Activated CD8-positive, alpha-beta memory T cell treated with anti-CD3 and anti-CD28 coated beads, Interleukin-2, amount 50 U/mL, for 1 hour (primary cell): ENCODE data around the gene KCNN1.
A peak's percentile ranks its signal among the peaks of the same experiment; 100 is the strongest.
"Not testable (repeated sequence)": the region's sequence is repeated elsewhere in the genome, so short reads cannot be mapped to it uniquely, and the experiment has no call there.

Experiments used
- DNase-seq: peaks from one replicate; pipeline ENCODE4 v3.0.0-alpha.2; 2020; ENCODE audit errors: extremely low read depth

KCNN1 gene

DNA sequence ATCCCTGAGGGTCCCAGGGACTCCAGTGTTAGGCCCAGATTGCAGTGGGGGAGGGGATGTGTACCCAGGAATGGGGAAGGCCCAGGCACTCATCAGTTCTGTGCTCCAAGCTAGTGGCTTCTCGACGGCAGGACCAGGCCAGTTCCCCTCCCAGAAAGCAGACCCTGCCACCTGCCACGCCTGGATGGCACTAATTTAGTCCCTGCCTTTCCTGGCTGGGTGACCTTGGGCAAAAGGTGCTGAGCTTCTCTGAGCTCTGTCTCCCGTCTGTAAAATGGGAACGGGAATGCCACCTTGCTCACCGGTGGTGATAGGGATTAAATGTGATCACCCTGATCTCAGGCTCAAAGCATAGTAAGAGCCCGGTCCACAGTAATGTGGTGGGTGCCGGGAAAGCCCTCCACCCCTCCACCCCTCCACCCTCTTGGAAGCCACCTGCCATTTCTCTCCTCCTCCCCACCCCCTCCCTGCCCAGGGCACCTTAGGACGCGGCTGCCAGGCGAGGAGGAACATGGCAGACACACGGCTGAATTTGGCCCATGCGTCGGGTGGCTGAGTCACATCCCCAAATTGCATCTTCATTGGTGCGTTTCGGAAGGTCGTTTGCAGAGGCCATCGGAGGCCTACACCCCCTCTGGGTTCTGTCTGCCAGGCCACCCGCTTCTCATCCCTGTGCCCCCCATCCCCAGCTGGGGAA, 2.3 kb downstream of the KCNN1 start:
- DNase-seq: no peak

DNA sequence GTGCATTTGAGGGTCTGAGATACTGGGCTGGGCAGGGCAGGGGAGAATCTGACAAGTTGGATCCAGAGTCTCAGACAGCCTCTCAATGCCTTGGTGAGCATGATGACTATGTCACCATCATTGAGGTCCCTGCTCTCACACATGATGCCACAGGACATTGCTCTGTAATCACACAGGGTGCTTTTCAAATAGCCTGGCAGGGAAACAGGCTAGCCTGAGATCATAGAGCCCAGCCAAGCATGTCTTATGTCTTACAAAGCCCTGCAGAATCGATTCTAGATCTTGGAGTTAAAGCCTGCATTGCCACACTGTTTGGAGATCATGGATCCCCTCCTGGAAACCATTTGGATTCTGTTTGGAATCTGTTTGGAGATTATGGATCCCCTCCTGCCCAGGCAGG, 5.3 kb downstream of the KCNN1 start:
- DNase-seq: no peak

DNA sequence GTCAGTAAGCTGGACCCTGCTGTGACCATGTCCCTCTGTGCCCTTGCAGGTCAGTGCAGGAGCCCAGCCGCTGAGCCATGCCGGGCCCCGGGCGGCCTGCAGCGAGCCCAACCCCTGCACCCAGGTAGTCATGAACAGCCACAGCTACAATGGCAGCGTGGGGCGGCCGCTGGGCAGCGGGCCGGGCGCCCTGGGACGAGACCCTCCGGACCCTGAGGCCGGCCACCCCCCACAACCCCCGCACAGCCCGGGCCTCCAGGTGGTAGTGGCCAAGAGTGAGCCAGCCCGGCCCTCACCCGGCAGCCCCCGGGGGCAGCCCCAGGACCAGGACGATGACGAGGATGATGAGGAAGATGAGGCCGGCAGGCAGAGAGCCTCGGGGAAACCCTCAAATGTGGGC, 6.9 kb downstream of the KCNN1 start:
- DNase-seq: no peak

DNA sequence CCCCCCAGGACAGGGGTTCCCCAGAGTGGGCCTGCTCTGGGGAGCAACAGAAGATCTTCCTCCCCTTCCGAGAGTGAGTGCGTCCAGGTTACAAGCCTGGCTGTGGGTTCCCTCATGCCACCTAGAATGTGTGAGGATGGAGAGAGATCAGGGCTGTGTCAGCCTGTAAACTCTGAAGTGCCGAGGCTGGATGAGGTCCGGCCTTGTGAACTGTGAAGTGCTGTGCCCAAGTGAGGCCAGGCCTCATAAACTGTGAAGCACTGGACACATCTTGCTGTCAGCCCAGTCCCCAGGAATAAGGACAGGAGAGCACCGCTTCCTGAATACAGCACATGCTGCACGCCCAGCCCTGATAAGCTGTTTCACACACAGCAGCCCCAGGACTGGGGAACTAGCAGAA, 7.6 kb downstream of the KCNN1 start:
- no peak for DNase-seq

DNA sequence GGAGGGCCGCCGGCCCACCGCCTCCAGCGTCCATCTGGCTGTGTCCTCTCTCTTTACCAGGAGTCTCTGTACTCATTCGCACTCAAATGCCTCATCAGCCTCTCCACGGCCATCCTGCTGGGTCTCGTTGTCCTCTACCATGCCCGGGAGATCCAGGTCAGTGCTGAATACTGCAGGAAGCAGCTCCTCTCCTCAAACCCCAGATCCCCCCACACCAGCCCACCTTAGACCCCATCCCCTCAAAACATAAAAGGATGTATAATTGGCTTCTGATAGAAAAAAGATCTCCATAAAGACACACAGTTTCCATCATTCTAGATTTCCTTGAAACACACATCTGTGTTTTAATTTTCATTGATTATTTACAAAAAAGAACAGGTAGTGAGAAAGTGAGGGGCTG, 8.1 kb downstream of the KCNN1 start:
- no peak for DNase-seq

DNA sequence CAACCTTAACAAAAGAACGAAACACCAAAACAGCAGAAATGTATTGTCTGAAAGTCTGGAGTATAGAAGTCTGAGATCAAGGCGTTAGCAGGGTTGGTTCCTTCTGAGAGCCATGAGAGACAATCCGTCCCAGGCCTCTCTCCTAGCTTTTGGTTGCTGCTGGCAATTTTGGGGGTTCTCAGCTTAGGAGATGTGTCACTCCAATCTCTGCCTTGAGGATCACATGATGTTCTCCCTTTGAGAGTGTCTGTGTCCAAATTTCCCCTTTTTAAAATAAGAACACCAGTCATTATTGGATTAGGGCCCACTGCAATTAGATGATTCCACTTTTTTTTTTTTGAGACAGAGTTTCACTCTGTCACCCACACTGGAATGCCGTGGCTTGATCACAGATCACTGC, 10.1 kb downstream of the KCNN1 start:
- no peak for DNase-seq

DNA sequence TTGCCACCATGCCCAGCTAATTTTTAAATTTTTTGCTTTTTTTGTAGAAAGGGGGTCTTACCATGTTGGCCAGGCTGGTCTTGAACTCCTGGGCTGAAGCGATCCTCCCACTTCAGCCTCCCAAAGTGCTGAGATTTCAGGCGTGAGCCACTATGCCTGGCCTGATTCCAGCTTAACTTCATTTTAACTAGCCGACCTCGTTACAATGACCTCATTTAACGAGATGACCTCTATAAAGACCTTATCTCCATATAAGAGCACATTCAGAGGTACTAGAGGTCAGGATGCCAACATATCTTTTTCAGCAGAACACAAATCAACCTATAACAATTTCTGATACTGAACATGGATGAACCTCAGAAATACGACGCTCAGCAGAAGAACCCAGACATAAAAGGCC, 10.6 kb downstream of the KCNN1 start:
- no peak for DNase-seq

DNA sequence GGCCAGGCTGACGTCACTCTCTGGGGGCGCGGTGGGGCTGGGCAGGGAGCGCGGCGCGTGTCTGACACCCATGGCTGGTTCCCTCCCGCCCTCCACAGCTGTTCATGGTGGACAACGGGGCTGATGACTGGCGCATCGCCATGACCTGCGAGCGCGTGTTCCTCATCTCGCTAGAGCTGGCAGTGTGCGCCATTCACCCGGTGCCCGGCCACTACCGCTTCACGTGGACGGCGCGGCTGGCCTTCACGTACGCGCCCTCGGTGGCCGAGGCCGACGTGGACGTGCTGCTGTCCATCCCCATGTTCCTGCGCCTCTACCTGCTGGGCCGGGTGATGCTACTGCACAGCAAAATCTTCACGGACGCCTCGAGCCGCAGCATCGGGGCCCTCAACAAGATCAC, 14.7 kb downstream of the KCNN1 start:
- DNase-seq: no peak

DNA sequence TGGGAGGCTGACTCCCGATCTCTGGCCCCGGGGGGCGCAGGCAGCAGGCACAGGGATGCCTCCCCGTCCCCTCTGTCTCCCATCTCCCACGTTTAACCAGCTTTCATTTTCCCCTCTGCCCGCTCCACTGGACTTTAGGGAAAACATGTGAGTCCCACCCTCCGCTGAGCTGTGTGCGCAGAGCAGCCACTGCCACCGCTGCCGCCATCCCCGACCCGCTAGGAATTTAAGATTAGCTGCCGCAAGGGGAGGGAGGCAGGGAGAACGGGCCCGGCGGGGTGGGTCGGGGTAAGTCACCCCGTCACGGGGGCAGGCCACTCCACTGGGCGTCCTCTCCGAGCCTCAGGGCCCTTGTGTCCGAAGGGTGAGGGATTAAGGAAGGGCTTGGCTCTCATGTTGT, 15.5 kb downstream of the KCNN1 start:
- no peak for DNase-seq

DNA sequence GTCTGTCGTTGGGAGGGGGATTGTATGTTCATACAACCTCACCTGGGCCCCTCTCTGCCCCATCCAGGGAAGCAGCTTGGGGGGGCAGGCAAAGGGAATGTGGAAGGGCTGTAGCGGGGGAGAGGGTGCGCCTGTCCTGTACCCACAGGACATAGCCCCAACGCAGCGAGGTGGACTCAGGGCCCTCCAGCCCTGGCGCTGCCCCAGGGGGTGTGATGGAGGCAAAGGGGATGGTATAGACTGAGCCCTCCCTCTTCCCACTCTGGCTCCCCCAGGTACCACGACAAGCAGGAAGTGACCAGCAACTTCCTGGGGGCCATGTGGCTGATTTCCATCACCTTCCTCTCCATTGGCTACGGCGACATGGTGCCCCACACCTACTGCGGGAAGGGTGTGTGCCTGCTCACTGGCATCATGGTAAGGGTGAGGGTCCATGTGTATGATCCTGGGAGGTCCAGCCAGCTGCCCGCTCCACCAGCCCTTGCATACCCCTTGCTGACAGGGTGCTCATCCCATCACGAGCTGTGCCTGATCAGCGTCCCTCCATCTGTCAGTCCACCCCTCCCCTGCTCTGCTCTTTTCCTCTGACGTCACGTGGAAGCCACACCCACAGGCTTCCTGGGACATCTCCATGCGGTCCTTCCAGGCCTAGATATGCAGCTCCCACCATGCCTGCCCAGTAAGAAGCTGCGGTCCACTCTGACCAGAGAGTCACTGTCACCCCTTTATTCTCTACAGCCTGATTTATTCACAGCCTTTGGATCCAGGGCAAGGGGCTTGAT, 18.3 kb downstream of the KCNN1 start:
- DNase-seq: no peak

DNA sequence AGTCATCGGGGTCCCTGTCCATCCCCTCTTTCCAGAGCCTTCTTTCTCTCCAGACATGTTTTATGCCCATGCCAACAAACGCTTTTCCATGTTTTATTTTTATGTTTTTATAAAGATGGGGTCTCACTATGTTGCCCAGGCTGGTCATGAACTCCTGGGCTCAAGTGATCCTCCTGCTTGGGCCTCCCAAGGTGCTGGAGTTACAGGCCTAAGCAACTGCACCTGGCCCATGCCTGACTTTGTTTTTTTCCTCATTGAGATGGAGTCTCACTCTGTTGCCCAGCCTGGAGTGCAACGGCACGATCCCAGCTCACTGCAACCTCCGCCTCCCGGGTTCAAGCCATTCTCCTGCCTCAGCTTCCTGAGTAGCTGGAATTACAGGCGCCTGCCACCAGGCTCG, 19.7 kb downstream of the KCNN1 start:
- DNase-seq: not testable (repeated sequence)

DNA sequence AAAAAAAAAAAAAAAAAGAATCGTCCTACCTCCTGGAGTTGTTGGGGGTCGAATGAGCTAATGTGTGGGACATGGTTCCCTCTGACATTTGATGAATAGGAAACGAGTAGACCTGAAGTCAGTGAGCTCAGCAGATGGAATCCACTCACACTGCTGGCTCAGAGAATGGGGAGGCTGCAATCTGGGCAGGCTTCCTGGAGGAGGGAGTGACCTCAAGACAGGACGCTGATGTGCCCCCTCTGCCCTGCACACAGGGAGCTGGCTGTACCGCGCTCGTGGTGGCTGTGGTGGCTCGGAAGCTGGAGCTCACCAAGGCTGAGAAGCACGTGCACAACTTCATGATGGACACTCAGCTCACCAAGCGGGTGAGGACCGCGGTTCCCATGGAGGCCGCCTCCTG, 21.3 kb downstream of the KCNN1 start:
- DNase-seq: no peak

DNA sequence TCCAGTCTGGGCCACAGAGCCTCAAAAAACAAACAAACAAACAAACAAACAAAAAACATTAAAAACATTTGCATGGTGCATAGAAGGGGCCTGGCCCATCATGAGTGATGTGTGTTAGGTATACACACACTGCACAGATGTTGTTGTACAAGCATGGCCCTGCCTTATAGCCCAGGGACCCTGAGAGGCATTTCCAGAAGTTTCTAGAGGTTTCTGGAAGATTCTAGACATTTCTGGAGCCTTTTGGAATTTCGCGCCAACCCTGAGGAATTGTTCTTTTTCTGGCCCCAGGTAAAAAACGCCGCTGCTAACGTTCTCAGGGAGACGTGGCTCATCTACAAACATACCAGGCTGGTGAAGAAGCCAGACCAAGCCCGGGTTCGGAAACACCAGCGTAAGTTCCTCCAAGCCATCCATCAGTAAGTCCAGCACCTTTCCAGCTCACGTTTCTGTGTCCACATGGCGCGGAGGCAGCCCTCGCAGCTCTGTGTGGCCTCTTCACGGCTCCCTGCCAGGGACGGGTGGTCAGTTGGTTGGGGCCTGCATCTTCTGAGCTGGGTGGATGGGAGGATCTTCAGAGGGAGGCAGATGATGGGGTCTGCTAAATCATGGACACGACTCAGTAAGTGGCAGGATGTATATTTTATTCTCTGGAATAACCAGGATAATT, 22.7 kb downstream of the KCNN1 start:
- no peak for DNase-seq

DNA sequence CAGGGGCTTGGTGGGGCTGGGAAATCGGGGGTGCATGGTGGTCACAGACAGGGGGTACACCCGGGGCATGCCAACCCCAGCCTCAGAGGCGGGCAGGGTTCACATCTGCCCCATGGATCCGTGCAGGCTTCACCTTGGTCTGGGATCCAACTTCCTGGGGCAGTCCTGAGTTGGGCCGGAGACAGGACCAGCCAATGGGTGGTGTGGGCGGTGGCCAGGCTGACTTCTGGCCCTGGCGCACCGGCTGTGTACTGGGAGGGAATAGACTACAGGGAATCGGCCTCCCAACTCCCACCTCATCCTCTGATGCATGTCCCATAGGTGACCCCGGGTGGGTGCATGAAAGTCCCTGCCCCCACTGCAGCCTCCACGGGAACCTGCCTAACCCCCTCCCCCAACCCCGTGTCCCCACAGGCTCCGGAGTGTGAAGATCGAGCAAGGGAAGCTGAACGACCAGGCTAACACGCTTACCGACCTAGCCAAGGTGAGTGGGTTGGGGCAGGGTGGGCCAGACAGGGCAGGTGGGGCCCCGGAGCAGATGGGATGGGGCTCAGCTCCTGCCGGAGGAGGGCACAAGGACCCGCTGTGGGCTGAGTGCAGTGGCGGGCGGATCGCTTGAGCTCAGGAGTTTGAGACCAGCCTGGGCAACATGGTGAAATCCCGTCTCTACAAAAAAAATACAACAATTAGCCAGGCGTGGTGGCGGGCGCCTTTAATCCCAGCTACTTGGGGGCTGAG, 26.3 kb downstream of the KCNN1 start:
- no peak for DNase-seq

DNA sequence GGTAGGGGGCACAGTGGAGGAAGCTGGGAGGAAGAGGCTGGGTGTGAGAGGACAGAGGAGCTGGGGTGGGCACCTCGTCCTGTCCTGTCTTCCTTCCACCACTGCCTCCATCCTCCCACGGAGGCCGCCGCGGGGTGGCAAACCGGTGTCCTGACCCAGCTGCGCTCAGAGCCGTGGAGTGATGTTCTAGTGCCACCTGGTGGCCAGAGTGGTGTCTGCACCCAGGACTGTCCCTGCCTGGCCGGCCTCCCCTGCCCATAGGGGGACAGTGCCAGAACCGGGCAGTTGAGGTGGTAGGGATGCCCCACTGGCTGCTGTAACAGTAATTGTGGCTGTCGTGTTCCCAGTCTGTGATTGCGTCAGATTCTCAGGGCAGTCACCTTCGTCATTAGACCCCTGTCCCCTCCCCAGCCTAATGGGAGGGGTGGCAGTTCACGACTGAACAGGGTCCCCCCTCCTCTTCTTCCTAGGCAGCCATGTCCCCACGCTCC, 30.0 kb downstream of the KCNN1 start:
- DNase-seq: peak; percentile 58

DNA sequence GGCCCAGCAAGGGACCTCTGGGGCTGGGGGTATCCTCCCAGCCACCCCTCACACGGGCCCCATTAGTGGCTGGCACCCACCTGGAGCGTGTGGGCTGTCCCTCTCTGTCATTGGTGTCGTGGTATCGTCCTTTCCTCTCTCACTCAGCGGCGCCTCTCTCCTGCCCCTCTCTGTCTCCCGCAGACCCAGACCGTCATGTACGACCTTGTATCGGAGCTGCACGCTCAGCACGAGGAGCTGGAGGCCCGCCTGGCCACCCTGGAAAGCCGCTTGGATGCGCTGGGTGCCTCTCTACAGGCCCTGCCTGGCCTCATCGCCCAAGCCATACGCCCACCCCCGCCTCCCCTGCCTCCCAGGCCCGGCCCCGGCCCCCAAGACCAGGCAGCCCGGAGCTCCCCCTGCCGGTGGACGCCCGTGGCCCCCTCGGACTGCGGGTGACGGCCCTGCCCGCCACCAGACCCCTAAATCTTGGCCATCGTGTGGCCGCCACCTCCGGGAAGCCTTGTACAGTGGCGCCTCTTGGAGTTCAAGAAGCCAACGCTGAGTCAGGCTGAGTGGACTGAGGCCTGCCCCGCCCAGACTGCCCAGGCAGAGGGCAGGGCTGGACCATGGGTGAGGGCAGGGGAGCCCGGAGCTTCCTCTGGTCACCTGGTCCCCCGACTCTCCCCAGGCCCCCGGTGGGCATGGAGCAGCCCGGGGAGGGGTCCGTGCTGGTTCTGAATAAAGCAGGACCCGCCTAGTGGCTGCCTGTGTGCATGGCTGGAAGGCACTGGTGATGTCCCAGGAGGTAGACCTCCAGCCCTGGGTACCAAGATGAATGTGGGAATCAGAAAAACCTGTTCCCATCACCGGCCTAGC, 31.3 kb downstream of the KCNN1 start:
- no peak for DNase-seq

DNA sequence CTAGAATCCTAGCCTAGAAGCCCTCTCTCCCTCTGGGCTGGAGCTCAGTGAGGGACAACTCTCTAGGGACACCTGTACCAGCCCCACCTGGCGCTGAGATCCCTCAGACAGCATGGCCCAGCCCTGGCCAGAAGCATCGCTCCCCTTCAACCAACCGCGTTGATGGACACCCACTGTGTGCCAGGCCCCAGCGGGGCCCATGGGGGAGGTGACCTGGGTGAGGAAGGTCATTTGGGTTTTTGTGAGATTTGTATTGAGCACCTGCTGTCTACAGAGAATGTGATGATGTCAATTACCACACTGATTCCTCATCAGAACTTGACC, 31.9 kb downstream of the KCNN1 start:
- DNase-seq: no peak

DNA sequence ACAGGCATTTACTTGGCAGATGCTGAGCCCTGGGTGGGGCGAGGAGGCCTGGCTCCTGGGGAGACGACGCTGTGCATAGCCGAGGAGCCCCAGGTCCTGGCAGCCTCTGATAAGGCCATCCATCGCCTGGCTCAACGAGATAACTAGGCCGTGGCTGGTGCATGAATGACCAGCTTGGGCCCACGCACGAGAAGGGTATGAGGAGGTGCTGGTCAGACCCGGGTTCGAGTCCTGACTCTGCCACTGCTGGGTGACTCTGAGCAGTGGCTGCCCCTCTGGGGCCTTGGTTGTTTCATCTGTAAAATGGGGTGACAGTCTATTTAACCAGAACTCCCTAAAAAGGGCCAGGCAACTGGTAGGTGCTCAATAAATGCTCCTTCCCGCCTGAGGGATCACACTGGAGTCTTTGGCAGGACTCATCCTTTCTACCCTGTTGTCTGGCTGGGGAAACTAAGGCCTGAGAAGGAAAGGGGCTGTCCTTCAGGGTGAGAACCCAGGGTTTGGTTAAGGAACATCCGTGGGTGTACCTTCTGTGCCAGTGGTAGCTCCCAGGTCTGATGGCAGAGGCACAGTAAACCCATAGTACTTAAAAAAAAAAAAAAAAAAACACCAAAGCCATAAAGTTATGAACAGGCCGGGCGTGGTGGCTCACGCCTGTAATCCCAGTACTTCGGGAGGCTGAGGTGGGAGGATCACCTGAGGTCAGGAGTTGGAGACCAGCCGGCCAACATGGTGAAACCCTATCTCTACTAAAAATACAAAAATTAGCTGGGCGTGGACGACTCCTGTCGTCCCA, 33.0 kb downstream of the KCNN1 start:
- DNase-seq: no peak

DNA sequence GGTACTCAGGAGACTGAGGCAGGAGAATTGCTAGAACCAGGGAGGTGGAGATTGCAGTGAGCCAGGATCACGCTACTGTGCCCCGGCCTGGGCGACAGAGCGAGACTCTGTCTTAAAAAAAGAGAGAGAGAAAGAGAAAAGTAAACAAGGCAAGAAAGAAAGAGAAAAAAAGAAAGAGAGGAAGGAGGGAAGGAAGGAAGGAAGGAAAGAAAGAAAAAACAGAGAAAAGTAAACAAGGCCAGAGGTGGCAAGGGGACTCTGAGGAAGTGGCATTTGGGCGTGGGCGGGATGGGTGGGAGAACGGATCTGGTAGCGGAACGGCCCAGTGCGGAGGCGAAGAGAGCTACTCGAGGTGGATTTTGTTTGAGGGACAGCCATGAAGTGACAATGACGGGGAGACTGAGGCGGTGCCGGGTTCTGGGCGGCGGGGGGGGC, 33.6 kb downstream of the KCNN1 start:
- DNase-seq: no peak
